Stimulated activated naive CD4-positive, alpha-beta T cell (primary cell): ENCODE measurements around the gene LEPROT.
"Not testable (repeated sequence)": the region's sequence is repeated elsewhere in the genome, so short reads cannot be mapped to it uniquely, and the experiment has no call there.

ENCODE experiments used
- DNase-seq, 6 experiments: peaks; one replicate each; lab custom pipeline; 2025; lab: John Stamatoyannopoulos, UW

The LEPROT gene

DNA sequence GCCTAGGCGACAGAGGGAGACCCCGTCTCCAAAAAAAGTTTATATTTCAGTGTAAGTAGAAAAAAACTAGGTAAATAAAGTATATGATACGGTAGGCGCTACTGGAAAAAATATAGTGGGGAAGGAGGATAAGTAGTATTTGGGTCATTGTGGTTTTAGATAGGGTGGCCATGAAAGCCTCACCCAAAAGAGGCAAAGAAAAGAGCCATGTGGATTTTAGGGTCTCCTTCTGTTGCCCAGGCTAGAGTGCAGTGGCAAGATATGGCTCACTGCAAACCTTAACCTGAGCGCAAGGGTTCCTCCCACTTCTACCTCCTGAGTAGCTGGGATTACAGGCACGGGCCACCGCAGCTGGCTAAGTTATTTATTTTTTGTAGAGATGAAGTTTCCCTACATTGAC is 17.1 kb downstream of the LEPROT start:
- DNase-seq = no peak

DNA sequence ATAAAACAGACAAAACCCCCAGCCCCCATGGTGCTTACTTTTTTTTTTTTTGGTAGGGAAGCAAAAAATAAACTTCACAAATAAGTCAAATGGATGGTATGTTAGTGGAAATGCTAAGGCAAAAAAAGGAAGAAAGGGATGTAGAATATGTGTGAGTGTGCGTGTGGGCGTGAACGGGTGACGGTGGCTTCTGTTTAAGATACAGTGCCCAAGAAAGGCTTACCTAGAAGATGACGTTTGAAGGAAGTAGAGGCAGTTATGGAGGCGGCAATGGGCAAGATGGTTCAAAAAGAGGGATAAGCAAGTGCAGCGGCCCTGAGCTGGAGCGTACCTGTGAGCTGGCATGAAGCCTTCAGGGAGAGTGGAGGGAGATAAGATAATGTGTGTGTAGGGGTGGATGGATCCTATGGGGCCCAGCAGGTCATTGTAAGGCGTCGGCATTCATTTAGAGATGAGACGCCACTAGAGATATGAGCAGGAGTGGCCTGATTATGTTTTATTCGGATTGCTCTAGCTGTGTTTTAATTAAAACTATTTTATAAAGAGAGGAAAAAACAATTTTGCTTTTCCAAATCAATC is 19.9 kb downstream of the LEPROT start:
- no peak for DNase-seq

GRCh38 chr1:65440915-65441314 is 20.4 kb downstream of the LEPROT start:
- DNase-seq = no peak

DNA sequence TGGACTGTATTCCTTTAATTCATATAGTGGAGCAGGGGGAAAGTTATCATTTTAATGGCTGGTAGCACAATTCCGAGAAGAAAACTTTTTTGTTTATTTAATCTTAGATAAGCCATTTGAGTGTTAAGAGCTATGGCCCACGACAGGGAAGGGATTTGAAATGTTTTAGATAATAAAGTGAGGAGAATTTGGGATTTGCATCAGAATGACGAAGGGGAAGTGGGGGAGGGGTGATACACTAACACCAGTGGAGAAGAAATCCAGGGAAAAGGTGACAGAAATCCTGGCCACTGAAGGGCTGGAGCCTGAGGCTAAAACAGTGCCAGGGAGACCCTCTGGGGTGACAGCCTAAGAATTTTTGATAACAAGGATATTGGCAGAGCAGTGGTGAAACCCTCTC is 21.0 kb downstream of the LEPROT start:
- no peak for DNase-seq

DNA sequence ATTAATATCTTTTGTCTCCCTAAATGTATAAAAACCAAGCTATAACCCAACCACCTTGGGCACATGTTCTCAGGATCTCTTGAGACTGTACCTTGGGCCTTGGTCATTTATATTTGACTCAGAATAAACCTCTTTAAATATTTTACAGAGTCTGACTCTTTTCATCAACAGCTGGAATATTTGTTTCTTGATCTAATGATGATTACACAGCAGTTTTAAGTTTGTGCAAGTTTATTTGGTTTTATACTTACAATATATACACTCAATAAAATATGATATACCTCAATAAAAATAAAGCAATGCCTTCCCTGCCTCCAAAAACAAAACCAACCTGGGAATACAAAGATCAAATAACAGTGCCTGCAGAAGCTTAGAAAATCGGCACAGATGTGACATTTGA is 22.0 kb downstream of the LEPROT start:
- DNase-seq = no peak

- DNase-seq = no peak
Measured at GRCh38 chr1:65443647-65444046, 23.2 kb downstream of the LEPROT start.

GRCh38 chr1:65444128-65444640 is 23.7 kb downstream of the LEPROT start:
- DNase-seq = no peak

- no peak for DNase-seq
Measured at GRCh38 chr1:65445837-65446236, 25.4 kb downstream of the LEPROT start.

DNA sequence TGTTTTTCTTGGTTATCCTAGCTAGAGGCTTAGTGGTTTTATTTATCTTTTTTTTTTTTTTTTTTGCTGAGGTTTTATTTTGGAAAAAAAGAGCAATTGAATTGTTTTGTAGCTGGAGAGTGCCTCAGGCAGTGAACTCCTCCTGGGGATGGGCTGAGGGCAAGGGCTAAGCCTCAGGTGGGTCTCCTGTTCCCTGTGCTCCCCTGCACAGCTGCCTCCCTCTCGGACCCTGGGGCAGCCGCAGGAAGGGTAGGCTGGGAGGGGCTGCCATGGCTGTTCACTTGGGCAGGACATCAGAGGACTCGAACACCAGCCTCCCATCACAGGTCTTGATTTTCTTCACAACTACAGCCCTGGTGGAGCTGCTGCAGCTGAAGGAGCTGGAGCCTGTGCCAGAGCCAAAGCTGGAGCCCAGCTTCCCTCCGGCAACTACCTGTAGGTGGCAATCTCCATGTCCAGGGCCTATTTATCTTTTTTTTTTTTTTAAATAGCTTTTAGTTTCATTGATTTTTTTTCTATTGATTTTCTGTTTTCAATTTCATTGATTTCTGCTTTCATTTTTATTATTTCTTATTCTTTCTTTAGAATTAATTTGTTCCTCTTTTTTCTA is 28.9 kb downstream of the LEPROT start:
- DNase-seq = no peak

- not testable (repeated sequence) for DNase-seq
Measured at GRCh38 chr1:65455678-65456077, 35.2 kb downstream of the LEPROT start.

- DNase-seq = no peak
Measured at GRCh38 chr1:65456481-65456880, 36.0 kb downstream of the LEPROT start.

DNA sequence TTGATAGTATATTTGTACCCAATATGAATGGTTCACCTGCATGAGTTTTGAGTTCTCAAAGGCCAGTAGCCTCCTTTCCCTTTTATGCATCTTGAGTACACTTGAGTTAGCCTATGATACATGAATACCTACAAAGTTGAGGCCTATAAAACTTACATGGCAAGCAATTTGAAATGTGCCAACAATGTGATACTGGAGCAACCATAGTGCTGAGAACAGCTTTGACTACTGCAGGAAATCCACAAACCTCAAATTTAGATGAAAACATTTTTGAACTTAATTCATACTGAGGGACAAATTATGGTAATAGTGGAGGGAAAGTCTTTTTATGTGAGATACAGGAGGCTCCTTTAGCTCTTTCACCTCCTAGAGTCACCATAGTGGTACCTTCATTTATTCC is 37.4 kb downstream of the LEPROT start:
- DNase-seq = peak in 2 of 6 experiments; percentile 6 to 9

DNA sequence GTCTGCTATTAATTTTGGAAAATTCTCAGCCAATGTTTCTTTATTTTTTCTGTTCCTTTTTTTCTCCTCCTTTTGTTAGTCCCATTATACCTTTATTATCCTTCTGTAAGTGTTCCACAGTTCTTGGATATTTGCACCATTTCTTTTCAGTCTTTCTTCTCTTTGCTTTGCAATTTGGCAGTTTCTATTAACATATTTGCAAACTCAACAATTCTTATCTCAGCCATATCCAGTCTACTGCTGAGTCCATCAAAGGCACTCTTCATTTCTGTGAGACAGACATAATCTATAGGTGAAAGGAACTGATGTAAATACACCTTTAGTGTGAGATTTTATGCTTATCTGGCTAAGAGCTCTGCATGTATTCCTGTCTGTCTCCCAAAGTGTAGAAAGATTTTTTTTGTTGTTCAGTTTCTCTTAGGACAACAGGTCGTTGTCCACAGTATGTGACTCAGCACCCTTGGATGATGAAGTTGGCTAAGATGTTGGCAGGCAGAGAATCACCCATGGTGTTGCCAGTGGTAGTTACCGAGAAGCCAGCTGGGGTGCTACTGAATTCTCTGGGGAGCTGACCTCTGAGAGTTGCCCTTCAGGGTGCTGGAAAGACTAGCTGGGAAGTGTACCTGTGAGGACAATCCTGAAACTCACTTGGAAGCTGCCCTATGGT is 38.4 kb downstream of the LEPROT start:
- DNase-seq = no peak

DNA sequence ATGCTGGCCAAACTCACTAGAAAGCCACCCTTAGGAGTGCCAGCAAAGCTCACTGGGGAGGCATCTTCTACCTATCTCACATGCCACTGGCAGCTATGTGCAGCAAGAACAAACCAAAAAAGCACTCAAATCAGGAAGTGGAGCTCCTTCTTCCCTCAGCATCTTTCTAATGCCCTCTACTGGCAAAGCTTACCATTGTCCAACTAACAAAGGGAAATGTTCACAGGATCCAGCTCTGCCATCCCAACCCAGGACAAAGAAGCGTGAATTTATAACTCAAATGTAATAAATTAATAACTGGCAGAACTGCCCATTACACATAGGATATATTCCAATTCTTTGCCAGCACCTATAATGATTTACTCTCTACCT is 38.9 kb downstream of the LEPROT start:
- DNase-seq = peak in 1 of 6 experiments; percentile 5

DNA sequence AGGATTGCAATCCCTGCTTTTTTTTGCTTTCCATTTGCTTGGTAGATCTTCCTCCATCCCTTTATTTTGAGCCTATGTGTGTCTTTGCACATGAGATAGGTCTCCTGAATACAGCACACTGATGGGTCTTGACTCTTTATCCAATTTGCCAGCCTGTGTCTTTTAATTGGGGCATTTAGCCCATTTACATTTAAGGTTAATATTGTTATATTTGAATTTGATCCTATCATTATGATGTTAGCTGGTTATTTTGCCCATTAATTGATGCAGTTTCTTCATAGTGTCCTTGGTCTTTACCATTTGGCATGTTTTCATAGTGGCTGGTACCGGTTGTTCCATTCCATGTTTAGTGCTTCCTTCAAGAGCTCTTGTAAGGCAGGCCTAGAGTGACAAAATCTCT is 45.4 kb downstream of the LEPROT start:
- DNase-seq = not testable (repeated sequence)

GRCh38 chr1:65467536-65467935 is 47.1 kb downstream of the LEPROT start:
- DNase-seq = no peak

GRCh38 chr1:65469126-65469888 is 48.8 kb downstream of the LEPROT start:
- no peak for DNase-seq

- no peak for DNase-seq
Measured at GRCh38 chr1:65469889-65470340, 49.4 kb downstream of the LEPROT start.

DNA sequence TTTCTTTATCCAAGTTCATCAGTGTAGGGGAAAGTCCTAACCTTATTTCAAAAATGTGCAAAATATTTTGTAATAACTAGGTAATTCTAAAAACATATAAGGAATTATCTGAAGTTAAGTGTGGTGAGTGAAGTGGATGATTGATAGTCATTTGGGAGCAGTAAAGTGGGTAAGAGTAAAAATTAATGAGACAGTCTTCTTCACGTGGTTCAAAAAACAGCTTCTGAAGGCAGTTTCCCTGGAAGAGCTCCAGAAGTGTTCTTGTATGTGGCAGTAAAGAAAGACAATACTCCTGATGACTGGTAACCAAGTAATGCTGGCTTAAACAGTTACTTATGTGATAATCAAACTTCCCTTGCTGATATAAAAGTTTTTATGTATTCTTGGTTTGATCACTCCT is 50.3 kb downstream of the LEPROT start:
- no peak for DNase-seq

DNA sequence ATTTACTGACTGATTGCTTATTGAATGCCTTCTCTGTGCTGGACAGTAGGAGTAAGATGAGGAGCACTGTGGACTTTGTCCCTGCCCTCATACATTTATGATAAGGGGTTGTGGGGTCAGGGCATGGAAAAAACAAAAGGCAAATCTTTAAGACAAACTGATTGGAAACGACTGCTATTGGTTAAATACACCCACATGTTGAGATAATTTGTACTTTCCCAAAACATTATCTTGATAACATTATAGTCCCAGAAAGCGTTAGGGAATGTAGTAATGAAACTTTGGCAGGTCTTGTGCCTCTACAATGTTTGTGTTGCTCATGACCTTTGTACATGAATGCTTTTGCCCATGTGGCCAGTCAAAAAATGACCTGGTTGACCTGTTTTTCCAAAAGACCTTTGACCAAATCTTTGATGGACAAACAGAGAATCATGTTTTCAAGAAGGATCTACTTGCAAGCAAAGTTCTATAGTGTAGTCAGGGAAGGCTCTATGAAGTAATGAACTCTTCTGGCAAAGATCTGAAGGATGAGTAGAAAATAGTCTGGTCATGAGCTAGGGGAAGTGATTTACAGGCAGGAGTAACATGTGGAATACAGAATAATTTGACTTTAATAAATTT is 50.9 kb downstream of the LEPROT start:
- DNase-seq = no peak

DNA sequence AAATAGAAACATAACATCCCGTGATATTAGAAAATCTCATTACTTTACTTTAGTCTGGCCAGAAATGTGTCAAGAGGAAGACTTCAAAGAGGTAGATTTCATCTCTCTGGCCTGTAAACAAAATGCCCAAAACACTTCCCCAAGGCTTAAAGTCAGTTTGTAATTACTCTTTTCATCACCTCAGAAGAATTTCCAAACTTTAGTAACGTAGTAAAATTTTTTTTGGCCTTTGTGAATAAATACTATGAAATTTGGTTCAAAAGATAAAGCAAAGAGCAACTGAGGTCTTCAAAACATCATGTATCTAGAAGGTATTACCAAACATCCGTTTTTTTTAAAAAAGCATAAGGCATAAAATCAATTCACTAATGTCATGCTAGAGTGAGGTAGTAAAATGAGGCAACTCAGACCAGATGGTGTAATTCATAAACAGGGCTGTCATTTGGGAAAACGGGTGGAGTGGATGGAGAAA is 51.4 kb downstream of the LEPROT start:
- no peak for DNase-seq

DNA sequence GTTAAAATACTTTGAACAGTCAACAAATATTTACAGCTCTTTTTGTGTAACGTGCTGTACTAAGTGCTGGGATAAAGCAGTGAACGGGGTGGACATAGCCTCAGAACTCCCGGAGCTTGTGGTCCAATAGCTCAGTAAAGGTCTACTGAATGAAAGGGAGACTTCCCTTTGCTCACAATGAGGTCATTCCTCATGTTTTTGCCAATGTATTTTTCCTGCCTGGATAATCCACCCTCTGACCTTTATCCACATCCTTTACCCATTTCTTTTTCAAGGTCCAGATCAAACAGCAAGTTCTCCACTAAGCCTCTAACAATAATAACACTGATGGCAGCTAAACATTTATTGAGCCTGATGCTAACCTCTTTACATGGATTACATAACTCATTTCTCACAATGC is 55.9 kb downstream of the LEPROT start:
- no peak for DNase-seq
